NCI-H345 treated with DMSO at 0.1 percent for 48 hours (cell line): ENCODE data around the gene STAG2.
"Not testable (repeated sequence)": the region's sequence is repeated elsewhere in the genome, so short reads cannot be mapped to it uniquely, and the experiment has no call there.

Source experiments
- DNase-seq: peaks from one replicate; lab custom pipeline; 2025; ENCODE audit not compliant: unreplicated experiment; lab: John Stamatoyannopoulos, UW

The STAG2 gene

GRCh38 chrX:124030520-124030919, 69.0 kb downstream of the STAG2 start:
- DNase-seq, result no peak

GRCh38 chrX:124033821-124034220, 72.3 kb downstream of the STAG2 start:
- no peak for DNase-seq

- DNase-seq, result no peak
Measured at GRCh38 chrX:124035657-124036056, 74.2 kb downstream of the STAG2 start.

DNA sequence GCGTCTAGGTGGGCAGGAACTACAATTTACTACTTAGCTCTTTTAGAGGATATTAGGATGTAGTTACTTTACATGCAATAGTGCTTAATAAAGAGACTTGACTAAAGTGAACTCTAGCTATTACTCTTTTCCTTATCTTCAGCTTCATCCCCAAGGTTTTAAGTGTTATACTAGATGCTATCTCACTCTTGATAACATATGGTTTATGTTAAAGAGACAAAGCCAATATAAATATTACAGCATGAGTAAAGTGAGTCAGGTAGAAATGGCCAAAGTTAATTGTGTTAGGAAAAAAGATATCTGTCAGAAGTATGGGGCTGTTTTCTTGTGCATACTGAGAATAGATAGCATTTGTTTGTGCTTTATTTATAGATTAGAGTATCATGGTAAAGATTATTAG, 80.5 kb downstream of the STAG2 start:
- no peak for DNase-seq

GRCh38 chrX:124045109-124045508, 83.6 kb downstream of the STAG2 start:
- no peak for DNase-seq

DNA sequence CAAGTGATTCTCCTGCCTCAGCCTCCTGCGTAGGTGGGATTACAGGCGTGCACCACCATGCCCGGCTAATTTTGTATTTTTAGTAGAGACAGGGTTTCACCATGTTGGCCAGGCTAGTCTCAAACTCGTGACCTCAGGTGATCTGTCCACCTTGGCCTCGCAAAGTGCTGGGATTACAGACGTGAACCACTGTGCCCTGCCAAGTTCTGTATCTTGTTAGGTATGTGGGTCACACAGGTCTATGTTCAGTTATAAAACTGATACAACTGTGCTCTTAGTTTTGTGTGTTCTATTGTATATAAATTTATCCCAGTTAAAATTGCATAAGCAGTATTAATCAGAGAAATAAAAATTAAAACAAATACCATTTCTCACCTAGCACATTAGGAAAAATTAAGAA, 122.9 kb downstream of the STAG2 start:
- DNase-seq, result not testable (repeated sequence)

DNA sequence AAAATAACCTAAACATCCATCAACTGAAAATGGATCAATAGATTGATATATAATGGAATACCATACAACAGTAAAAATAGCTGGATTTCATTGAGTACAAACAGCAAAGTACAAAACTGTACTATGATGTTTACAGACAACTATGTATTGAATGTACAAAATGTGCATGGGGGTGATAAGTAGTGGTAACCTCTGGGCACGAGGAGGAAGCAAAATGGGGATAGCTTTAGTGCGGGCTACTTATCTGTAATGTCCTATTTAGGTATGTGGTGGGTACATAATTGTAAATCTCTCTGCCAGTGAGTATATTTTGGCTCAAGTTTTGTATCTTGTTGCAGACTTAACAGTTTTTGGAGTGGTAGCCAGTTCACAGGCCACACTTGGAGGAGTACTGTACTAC, 123.6 kb downstream of the STAG2 start:
- DNase-seq, result no peak

DNA sequence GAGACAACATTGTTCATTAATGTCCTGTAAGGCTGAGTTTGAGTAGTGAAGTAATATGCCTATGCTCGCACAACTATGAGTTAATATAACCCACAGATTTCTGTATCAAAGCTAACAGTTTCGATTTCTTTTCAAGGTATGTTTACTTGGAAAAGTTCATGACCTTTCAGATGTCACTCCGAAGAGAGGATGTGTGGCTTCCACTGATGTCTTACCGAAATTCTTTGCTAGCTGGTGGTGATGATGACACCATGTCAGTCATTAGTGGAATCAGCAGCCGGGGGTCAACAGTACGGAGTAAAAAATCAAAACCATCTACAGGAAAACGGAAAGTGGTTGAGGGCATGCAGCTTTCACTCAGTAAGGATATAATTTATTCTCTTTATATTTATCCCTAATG, 124.9 kb downstream of the STAG2 start:
- no peak for DNase-seq

- no peak for DNase-seq
Measured at GRCh38 chrX:124087000-124087746, 125.7 kb downstream of the STAG2 start.

DNA sequence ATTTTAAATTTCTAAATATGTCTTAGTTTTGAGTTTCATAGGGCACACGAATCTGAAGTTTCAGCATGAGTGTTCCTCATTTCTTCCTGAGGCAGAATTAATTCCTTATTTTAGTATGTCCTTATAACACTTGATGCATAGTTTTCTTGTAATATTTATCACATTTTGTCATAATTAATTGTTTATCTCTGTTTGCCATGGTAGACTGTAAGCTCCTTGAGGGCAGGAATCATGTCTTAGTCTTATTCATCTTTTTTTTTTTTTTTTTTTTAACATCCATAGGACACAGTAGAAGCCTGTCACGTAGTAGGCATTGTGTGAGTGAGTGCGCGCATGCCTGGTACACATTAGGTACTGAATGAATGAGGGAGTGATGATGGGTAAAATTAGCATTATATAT, 131.7 kb downstream of the STAG2 start:
- DNase-seq, result no peak

GRCh38 chrX:124097116-124097515, 135.6 kb downstream of the STAG2 start:
- no peak for DNase-seq

- peak; percentile 5 for DNase-seq
Measured at GRCh38 chrX:124098089-124098488, 136.6 kb downstream of the STAG2 start.

- DNase-seq, result no peak
Measured at GRCh38 chrX:124103966-124104365, 142.5 kb downstream of the STAG2 start.

GRCh38 chrX:124104512-124104911, 143.0 kb downstream of the STAG2 start:
- DNase-seq, result not testable (repeated sequence)

- no peak for DNase-seq
Measured at GRCh38 chrX:124113621-124114600, 152.4 kb downstream of the STAG2 start.

- DNase-seq, result no peak
Measured at GRCh38 chrX:124117325-124117724, 155.8 kb downstream of the STAG2 start.

DNA sequence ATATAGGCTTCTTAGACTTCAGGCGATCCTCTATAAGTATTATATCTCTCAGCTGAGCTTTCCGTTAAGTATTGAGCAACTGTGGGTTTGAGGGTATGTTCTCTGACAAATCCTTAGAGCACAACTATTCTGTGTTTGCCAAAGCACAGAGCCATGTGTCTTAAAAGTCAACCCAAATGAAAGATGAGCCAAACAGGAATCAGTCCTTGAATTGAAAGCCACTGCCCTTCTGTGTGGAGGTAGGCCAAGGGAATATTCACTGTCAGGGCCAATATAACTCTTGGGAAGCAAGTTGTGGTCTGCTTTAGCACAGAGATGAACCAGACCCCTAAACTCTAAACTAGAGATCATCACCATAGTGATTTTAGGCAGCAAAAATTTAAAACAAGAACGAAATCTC, 164.0 kb downstream of the STAG2 start:
- no peak for DNase-seq

- no peak for DNase-seq
Measured at GRCh38 chrX:124127496-124127895, 166.0 kb downstream of the STAG2 start.

GRCh38 chrX:124132437-124132836, 170.9 kb downstream of the STAG2 start:
- DNase-seq, result not testable (repeated sequence)

DNA sequence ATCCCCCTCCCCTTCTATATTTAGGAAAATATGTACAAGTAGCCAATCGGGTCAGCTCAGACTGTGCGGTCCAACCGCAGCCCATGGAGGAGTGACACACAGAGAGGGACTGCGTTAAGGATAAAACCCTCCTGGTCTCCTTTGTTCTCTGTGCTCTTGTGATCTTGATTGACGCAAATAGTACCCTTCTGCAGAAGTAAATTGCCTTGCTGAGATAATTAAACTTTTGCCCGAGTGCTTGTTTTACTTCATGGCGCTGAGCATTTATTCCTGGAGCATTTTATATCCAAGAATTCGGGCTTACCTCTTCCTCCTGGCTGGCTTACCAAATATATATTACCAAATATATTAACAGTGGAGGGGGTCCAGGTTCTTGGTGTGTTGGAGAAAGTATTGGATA, 184.2 kb downstream of the STAG2 start:
- DNase-seq, result no peak

- DNase-seq, result no peak
Measured at GRCh38 chrX:124151195-124151594, 189.7 kb downstream of the STAG2 start.
